K562 (cell line): Measurements from ENCODE around the gene ARHGAP24. TPM values are rescaled to one million over a fixed set of nuclear protein-coding genes. Genes with fewer than 3 reads are reported as not detected.

Experiments used
- AFF1 ChIP-seq, 2 experiments: fragments of 450-650 bp; IDR thresholded peaks; 2 replicates each; pipeline ENCODE4 v1.6.1; 2018; ENCODE audit warnings: mild to moderate bottlenecking in 2 of 2, low read depth in 1 of 2; ENCODE audit not compliant: partially characterized antibody in 2 of 2
- ARNT ChIP-seq, 2 experiments: fragments of 450-650 bp; IDR thresholded peaks; 2 replicates each; pipeline ENCODE4 v1.6.1; 2016; ENCODE audit warnings: mild to moderate bottlenecking in 1 of 2
- CTCF ChIP-seq, 3 experiments: IDR thresholded peaks in 2 of 3; conservative IDR thresholded peaks in 1 of 3; 2 replicates each; pipeline ENCODE4 v1.5.1; 2011 to 2012; ENCODE audit warnings: low read length in 3 of 3, mild to moderate bottlenecking in 3 of 3, control low read depth in 2 of 3, improper control_type of control experiment in 1 of 3, inconsistent platforms in 1 of 3, low read depth in 1 of 3, mixed read lengths in 1 of 3, moderate library complexity in 1 of 3; ENCODE audit not compliant: insufficient read depth in 2 of 3
- CUX1 ChIP-seq: fragments of 200-800 bp; sonication (Bioruptor generic); IDR thresholded peaks from 2 replicates; pipeline ENCODE4 v1.6.1; 2016; ENCODE audit warnings: missing genetic modification characterization, missing compliant biosample characterization
- EP300 ChIP-seq: IDR thresholded peaks from 2 replicates; pipeline ENCODE4 v1.6.1; 2012; ENCODE audit warnings: low read length, improper control_type of control experiment
- MCM3 ChIP-seq: fragments of 450-650 bp; IDR thresholded peaks from 2 replicates; pipeline ENCODE4 v1.6.1; 2016
- MEF2A ChIP-seq: IDR thresholded peaks from 2 replicates; pipeline ENCODE4 v1.6.1; 2011; ENCODE audit warnings: low read depth, mild to moderate bottlenecking, low read length, moderate library complexity; ENCODE audit not compliant: control insufficient read depth
- STAG1 ChIP-seq: sonication (generic); formaldehyde crosslinking; IDR thresholded peaks from 2 replicates; pipeline ENCODE4 v1.5.0; 2020; ENCODE audit warnings: missing genetic modification reagents, borderline replicate concordance
- TFE3 ChIP-seq: fragments of 450-650 bp; formaldehyde crosslinking; IDR thresholded peaks from 2 replicates; pipeline ENCODE4 v1.4.0; 2020; ENCODE audit warnings: mild to moderate bottlenecking, mixed read lengths
- ZNF76 ChIP-seq: fragments of 250-450 bp; sonication (Bioruptor Pico); IDR thresholded peaks from 2 replicates; pipeline ENCODE4 v1.4.0; 2020; ENCODE audit warnings: mild to moderate bottlenecking, moderate library complexity, borderline replicate concordance
- polyA plus RNA-seq, 8 experiments: library from polyadenylated mRNA; depleted of rRNA in 4 of 8; stranded (reverse) in 5 of 8; unstranded in 3 of 8; fragments of >200 nt; fragmentation: Nextera tagmentation in 2 of 8; fragmentation: Illumina TruSeq in 1 of 8; extraction: Ambion mirVana in 2 of 8; extraction: Trizol in 1 of 8; gene quantifications; 2 replicates each; pipeline versions ENCODE4 v1.2.1 to v1.2.3, GENCODE V29; 2011 to 2014; ENCODE audit warnings: inconsistent platforms in 1 of 8, missing spikeins in 1 of 8
- total RNA-seq, 7 experiments: library from RNA; depleted of rRNA in 6 of 7; stranded (reverse); fragments of >200 nt in 6 of 7; fragmentation: Illumina TruSeq in 2 of 7; extraction: Trizol in 2 of 7; gene quantifications; 2 replicates each; pipeline versions ENCODE4 v1.2.1 to v1.2.3, GENCODE V29; 2011 to 2021; ENCODE audit warnings: low replicate concordance in 1 of 7
- TF ChIP-seq, protein P1 (sequence below): sonication (generic); IDR thresholded peaks from 2 replicates; pipeline ENCODE4 v1.6.1; 2016
- TF ChIP-seq, protein P2 (sequence below): conservative IDR thresholded peaks from 2 replicates; pipeline ENCODE4 v1.6.1; 2011; ENCODE audit warnings: low read depth, mild to moderate bottlenecking, low read length; ENCODE audit not compliant: control insufficient read depth

The ARHGAP24 gene
- total and polyA plus RNA-seq, 9 of the 15 experiments (the other 6 are each of a cell fraction or from before 2014, with no cell fraction given) = 8.0 to 22.6 (median 14.0) TPM

DNA sequence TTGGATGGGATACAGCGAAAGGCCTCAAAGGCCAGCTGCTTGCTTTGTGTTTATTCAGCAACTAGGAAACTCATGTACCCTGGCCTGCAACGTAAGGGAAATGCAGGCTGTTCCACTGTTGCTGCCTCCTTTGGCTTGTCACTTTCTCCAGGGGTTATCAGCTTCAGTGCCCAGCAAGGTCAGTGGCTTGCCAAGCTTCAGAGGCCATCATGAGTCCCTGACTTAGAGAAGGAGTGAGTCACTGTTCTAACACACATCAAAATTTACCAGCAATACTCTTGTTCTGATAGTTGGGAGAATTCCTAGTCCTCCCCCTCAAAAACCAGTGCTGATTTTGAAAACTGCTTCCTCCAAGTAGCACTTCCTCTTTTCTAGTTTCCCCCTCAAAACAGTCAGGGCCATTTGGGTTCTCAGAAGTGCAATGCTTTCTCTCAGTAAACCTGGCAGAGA is 250.8 kb downstream of the ARHGAP24 start (continued):
- TF ChIP-seq, protein P1, sequence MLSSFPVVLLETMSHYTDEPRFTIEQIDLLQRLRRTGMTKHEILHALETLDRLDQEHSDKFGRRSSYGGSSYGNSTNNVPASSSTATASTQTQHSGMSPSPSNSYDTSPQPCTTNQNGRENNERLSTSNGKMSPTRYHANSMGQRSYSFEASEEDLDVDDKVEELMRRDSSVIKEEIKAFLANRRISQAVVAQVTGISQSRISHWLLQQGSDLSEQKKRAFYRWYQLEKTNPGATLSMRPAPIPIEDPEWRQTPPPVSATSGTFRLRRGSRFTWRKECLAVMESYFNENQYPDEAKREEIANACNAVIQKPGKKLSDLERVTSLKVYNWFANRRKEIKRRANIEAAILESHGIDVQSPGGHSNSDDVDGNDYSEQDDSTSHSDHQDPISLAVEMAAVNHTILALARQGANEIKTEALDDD = peak; percentile 84
- no peak for TF ChIP-seq MCM3
- TF ChIP-seq AFF1 (IDR thresholded peaks at IDR 0.05; ENCODE audit: low read depth in 1 of 2, partially characterized antibody in 2 of 2) = peak in 1 of 2 experiments; percentile 38
- no peak for TF ChIP-seq TFE3 (CRISPR knock-in tag)
- TF ChIP-seq ARNT (IDR thresholded peaks at IDR 0.05) = no peak
- TF ChIP-seq, protein P2, sequence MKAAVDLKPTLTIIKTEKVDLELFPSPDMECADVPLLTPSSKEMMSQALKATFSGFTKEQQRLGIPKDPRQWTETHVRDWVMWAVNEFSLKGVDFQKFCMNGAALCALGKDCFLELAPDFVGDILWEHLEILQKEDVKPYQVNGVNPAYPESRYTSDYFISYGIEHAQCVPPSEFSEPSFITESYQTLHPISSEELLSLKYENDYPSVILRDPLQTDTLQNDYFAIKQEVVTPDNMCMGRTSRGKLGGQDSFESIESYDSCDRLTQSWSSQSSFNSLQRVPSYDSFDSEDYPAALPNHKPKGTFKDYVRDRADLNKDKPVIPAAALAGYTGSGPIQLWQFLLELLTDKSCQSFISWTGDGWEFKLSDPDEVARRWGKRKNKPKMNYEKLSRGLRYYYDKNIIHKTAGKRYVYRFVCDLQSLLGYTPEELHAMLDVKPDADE = no peak
- TF ChIP-seq ZNF76 (CRISPR knock-in tag) = no peak
- no peak for TF ChIP-seq MEF2A
- no peak for TF ChIP-seq CTCF (IDR thresholded peaks at IDR 0.05 in 2 of 3, conservative IDR thresholded peaks at IDR 0.05 in 1 of 3; ENCODE audit: insufficient read depth in 2 of 3, low read depth in 1 of 3, low read length in 3 of 3)
- 0 out of 2 replicates have a peak, but pooled peaks have one; percentile 23 for TF ChIP-seq EP300
- no peak for TF ChIP-seq CUX1 (CRISPR knock-in tag)
- no peak for TF ChIP-seq STAG1 (CRISPR knock-in tag)
